ENCODE measurements around the gene ANKS1B. TPM values are rescaled to one million over a fixed set of nuclear protein-coding genes. Genes with fewer than 3 reads are reported as not detected.

The ANKS1B gene
- total RNA-seq, 1 experiment from 2014 or later, result 5.8 TPM

DNA sequence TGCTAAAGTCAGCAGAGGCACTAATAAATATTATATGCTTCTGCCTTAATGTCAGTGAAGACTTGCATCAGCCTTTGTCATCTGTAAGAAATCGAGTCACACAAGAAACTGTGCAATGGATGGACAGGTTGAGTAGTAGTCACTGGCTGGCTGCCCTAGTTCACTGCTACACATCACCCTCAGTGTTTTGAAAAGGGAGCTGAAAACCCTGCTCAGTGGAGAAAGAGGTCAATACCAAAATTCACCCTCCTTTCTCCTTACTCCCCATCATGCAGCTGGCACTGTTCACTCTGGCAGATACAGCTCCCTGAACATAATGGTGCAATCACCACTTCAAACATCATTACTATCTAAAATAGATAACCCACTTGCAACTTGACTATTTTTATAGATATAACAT, 6.6 kb downstream of the ANKS1B start (continued):
- TF ChIP-seq, protein P1, sequence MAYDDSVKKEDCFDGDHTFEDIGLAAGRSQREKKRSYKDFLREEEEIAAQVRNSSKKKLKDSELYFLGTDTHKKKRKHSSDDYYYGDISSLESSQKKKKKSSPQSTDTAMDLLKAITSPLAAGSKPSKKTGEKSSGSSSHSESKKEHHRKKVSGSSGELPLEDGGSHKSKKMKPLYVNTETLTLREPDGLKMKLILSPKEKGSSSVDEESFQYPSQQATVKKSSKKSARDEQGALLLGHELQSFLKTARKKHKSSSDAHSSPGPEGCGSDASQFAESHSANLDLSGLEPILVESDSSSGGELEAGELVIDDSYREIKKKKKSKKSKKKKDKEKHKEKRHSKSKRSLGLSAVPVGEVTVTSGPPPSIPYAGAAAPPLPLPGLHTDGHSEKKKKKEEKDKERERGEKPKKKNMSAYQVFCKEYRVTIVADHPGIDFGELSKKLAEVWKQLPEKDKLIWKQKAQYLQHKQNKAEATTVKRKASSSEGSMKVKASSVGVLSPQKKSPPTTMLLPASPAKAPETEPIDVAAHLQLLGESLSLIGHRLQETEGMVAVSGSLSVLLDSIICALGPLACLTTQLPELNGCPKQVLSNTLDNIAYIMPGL (CRISPR knock-in tag; IDR thresholded peaks at IDR 0.05), result no peak
- TF ChIP-seq, protein P2, sequence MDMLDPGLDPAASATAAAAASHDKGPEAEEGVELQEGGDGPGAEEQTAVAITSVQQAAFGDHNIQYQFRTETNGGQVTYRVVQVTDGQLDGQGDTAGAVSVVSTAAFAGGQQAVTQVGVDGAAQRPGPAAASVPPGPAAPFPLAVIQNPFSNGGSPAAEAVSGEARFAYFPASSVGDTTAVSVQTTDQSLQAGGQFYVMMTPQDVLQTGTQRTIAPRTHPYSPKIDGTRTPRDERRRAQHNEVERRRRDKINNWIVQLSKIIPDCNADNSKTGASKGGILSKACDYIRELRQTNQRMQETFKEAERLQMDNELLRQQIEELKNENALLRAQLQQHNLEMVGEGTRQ (CRISPR knock-in tag; IDR thresholded peaks at IDR 0.05), result no peak
- TF ChIP-seq JUN (CRISPR knock-in tag; IDR thresholded peaks at IDR 0.05), result no peak

DNA sequence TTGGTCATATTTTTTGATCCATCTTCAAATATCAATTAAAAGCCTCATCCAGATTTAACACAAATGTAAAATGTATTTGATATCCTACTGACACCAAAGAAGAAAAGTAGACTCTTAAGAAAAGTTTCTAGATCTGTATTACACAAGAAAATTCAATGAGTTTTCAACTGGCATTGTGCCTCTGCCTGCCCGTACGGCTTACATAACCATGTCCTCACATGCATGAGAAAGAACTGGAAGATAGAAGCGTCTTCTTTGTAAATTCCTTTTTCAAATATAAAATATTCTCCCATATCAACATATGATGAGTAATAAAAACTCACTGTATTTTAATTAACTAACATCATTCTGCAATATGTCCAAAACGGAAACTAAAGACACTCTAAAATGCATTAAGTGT, 7.2 kb downstream of the ANKS1B start:
- no peaks in the 10 kb centered on the region; the same call in 1 of the 2 replicates for H3K27me3 Mint-ChIP-seq (ENCODE audit: low read depth)
- peaks cover 8% of the 10 kb centered on the region for H3K4me1 Mint-ChIP-seq
- no peak overlapping the region for H3K27ac Mint-ChIP-seq
- H3K4me3 Mint-ChIP-seq, result no peak overlapping the region
- peaks cover 4% of the 10 kb centered on the region; the same call in 1 of the 2 replicates for H3K9me3 Mint-ChIP-seq
- ChIA-PET CTCF (no interaction called here), POLR2A (no interaction called here)
- DNase-seq (ENCODE audit: low spot score) (no peak), ATAC-seq (no peak)
- H3K36me3 Mint-ChIP-seq, result no peaks in the 10 kb centered on the region
- no peak for TF ChIP-seq TEAD4 (CRISPR knock-in tag; IDR thresholded peaks at IDR 0.05)
- TF ChIP-seq MXD4 (CRISPR knock-in tag; IDR thresholded peaks at IDR 0.05; ENCODE audit: borderline replicate concordance), result no peak

DNA sequence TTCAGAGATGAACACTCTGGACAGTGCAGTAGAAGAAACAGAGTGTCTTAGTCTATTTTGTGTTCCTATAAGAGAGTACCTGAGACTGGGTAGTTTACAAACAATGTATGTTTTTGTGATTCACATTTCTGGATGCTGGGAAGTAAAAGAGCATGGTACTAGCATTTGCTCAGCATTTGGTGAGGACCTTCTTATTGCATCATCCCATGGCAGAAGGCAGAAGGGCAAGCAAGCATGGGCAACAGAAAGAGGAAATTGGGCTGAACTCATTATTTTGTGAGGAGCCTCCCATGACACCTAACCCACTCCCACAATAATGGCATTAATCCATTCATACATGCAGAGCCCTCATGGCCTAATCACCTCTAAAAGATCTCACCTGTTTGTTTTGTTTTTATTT, 8.0 kb downstream of the ANKS1B start:
- Mint-ChIP-seq H3K27me3 (ENCODE audit: low read depth) (no peaks in the 10 kb centered on the region), H3K27ac (no peak overlapping the region), H3K4me3 (no peak overlapping the region), H3K9me3 (peaks cover 4% of the 10 kb centered on the region; the same call in 1 of the 2 replicates), H3K4me1 (peaks cover 8% of the 10 kb centered on the region), H3K36me3 (no peaks in the 10 kb centered on the region)
- ChIA-PET POLR2A (no interaction called here), CTCF (no interaction called here)
- ATAC-seq, result no peak
- TF ChIP-seq ESRRA (CRISPR knock-in tag; IDR thresholded peaks at IDR 0.05; ENCODE audit: borderline replicate concordance) (no peak), HMGA2 (CRISPR knock-in tag; IDR thresholded peaks at IDR 0.05) (no peak)
- no peak for DNase-seq (ENCODE audit: low spot score)

DNA sequence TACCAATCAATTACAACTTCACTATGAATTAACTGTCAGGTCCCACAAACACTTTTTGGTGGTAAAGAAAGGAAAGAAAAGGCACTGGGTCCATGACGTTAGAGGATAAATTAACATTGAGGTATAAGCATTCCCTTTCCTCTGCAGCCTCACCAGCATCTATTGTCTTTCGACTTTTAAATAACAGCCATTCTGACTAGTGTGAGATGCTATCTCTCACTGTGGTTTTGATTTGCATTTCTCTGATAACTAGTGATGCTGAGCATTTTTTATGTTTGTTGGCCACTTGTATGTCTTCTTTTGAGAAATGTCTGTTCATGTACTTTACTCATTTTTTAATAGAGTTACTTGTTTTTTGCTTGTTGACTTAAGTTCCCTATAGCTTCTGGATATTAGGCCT, 9.4 kb downstream of the ANKS1B start:
- Mint-ChIP-seq H3K9me3 (peaks cover 4% of the 10 kb centered on the region; the same call in 1 of the 2 replicates), H3K27me3 (ENCODE audit: low read depth) (no peaks in the 10 kb centered on the region), H3K36me3 (no peaks in the 10 kb centered on the region), H3K4me1 (peaks cover 8% of the 10 kb centered on the region), H3K4me3 (no peak overlapping the region), H3K27ac (no peak overlapping the region)
- ChIA-PET CTCF (no interaction called here), POLR2A (no interaction called here)
- DNase-seq (ENCODE audit: low spot score) (no peak), ATAC-seq (peak; percentile 47; the same call in 1 of the 2 replicates)
- TF ChIP-seq ZNF232 (CRISPR knock-in tag; IDR thresholded peaks at IDR 0.05) (no peak), TEAD4 (CRISPR knock-in tag; IDR thresholded peaks at IDR 0.05) (no peak), JAZF1 (CRISPR knock-in tag; IDR thresholded peaks at IDR 0.05) (no peak), SMAD4 (CRISPR knock-in tag; IDR thresholded peaks at IDR 0.05) (no peak), SP1 (CRISPR knock-in tag; conservative IDR thresholded peaks at IDR 0.05) (no peak), FOXP1 (CRISPR knock-in tag; IDR thresholded peaks at IDR 0.05; ENCODE audit: borderline replicate concordance) (no peak), ETV6 (CRISPR knock-in tag; IDR thresholded peaks at IDR 0.05) (no peak), ZNF671 (CRISPR knock-in tag; IDR thresholded peaks at IDR 0.05) (no peak), KAT7 (CRISPR knock-in tag; IDR thresholded peaks at IDR 0.05; ENCODE audit: borderline replicate concordance) (no peak)
- TF ChIP-seq, protein P3, sequence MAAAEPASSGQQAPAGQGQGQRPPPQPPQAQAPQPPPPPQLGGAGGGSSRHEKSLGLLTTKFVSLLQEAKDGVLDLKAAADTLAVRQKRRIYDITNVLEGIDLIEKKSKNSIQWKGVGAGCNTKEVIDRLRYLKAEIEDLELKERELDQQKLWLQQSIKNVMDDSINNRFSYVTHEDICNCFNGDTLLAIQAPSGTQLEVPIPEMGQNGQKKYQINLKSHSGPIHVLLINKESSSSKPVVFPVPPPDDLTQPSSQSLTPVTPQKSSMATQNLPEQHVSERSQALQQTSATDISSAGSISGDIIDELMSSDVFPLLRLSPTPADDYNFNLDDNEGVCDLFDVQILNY (CRISPR knock-in tag; IDR thresholded peaks at IDR 0.05), result no peak
- TF ChIP-seq, protein P1 (CRISPR knock-in tag; IDR thresholded peaks at IDR 0.05), result no peak
- TF ChIP-seq, protein P4, sequence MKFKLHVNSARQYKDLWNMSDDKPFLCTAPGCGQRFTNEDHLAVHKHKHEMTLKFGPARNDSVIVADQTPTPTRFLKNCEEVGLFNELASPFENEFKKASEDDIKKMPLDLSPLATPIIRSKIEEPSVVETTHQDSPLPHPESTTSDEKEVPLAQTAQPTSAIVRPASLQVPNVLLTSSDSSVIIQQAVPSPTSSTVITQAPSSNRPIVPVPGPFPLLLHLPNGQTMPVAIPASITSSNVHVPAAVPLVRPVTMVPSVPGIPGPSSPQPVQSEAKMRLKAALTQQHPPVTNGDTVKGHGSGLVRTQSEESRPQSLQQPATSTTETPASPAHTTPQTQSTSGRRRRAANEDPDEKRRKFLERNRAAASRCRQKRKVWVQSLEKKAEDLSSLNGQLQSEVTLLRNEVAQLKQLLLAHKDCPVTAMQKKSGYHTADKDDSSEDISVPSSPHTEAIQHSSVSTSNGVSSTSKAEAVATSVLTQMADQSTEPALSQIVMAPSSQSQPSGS (CRISPR knock-in tag; IDR thresholded peaks at IDR 0.05; ENCODE audit: borderline replicate concordance, low read depth), result no peak
- TF ChIP-seq, protein P5, sequence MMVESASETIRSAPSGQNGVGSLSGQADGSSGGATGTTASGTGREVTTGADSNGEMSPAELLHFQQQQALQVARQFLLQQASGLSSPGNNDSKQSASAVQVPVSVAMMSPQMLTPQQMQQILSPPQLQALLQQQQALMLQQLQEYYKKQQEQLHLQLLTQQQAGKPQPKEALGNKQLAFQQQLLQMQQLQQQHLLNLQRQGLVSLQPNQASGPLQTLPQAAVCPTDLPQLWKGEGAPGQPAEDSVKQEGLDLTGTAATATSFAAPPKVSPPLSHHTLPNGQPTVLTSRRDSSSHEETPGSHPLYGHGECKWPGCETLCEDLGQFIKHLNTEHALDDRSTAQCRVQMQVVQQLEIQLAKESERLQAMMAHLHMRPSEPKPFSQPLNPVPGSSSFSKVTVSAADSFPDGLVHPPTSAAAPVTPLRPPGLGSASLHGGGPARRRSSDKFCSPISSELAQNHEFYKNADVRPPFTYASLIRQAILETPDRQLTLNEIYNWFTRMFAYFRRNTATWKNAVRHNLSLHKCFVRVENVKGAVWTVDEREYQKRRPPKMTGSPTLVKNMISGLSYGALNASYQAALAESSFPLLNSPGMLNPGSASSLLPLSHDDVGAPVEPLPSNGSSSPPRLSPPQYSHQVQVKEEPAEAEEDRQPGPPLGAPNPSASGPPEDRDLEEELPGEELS (CRISPR knock-in tag; IDR thresholded peaks at IDR 0.05), result no peak
- TF ChIP-seq, protein P6, sequence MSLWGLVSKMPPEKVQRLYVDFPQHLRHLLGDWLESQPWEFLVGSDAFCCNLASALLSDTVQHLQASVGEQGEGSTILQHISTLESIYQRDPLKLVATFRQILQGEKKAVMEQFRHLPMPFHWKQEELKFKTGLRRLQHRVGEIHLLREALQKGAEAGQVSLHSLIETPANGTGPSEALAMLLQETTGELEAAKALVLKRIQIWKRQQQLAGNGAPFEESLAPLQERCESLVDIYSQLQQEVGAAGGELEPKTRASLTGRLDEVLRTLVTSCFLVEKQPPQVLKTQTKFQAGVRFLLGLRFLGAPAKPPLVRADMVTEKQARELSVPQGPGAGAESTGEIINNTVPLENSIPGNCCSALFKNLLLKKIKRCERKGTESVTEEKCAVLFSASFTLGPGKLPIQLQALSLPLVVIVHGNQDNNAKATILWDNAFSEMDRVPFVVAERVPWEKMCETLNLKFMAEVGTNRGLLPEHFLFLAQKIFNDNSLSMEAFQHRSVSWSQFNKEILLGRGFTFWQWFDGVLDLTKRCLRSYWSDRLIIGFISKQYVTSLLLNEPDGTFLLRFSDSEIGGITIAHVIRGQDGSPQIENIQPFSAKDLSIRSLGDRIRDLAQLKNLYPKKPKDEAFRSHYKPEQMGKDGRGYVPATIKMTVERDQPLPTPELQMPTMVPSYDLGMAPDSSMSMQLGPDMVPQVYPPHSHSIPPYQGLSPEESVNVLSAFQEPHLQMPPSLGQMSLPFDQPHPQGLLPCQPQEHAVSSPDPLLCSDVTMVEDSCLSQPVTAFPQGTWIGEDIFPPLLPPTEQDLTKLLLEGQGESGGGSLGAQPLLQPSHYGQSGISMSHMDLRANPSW (CRISPR knock-in tag; conservative IDR thresholded peaks at IDR 0.05; ENCODE audit: low read depth), result no peak
